Neuron (in vitro differentiated cells): ENCODE data around the gene SLC4A8.
A peak's percentile ranks its signal among the peaks of the same experiment; 100 is the strongest.

Experiments
- H2AFZ ChIP-seq: one replicate; pipeline ENCODE4 v1.6.1; 2013; ENCODE audit warnings: low read depth, mild to moderate bottlenecking, inconsistent platforms, low read length, moderate library complexity
- H3K27me3 ChIP-seq: one replicate; pipeline ENCODE4 v1.6.1; 2013; ENCODE audit warnings: low read length; ENCODE audit not compliant: insufficient read depth
- H3K36me3 ChIP-seq: one replicate; pipeline ENCODE4 v1.6.1; 2013; ENCODE audit warnings: low read length; ENCODE audit not compliant: insufficient read depth
- H3K4me1 ChIP-seq: one replicate; pipeline ENCODE4 v1.6.1; 2013; ENCODE audit warnings: low read length; ENCODE audit not compliant: insufficient read depth
- H3K4me3 ChIP-seq: 2 replicates; pipeline ENCODE4 v1.5.1; 2013; ENCODE audit warnings: mild to moderate bottlenecking, low read length, moderate library complexity
- H3K9me3 ChIP-seq: one replicate; pipeline ENCODE4 v1.6.1; 2013; ENCODE audit warnings: low read length

SLC4A8 gene

DNA sequence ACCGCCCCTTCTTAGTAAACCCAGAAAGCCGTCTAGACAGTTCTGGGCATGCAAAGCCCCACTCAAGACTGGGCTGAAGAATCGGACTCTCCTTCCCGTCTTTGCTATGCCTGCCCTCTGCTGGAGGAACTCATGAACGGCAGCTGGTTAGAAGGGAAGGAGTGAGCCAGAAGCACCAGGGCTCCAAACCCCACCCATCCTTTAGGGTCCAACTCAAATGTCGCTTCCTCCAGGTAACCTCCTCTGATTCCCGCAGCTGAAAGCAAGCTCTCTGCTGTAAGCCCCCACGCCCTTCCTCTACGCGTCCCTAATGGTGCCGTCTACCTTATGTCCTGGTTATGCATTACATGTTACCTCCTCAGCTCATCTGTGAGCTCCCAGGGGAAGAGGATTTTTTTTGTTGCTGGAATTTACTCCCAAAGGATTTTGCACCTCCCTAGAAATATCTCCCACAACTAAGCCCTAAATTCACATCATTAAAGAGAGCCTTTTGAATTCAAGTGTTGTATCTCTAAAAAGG lies 107.4 kb downstream of the SLC4A8 start:
- Histone ChIP-seq H3K4me1 (peaks cover 10% of the 10 kb centered on the region), H3K27me3 (no peaks in the 10 kb centered on the region), H3K4me3 (no peak overlapping the region), H2AFZ (no peak overlapping the region), H3K36me3 (no peaks in the 10 kb centered on the region), H3K9me3 (peaks cover 2% of the 10 kb centered on the region)

DNA sequence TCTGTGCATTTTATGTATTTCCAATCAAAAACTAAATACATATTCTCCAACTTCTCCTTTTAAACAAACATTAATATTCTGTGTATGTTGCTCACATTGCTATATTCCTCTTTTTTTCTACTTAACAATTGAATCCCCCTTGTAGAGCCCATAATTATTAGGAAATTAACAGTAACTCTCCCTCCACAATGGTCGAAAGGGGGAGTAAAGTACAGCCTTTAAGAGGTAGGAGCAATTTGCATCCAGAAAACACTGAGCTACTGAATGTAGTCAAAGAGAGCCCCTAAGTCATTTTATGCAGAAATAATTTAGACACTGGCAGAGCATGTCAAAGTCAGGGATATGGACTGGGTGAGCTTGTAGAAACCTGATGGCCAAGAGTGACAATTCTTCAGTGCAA lies 109.2 kb downstream of the SLC4A8 start:
- peaks cover 10% of the 10 kb centered on the region for H3K4me1 ChIP-seq
- H3K27me3 ChIP-seq = no peaks in the 10 kb centered on the region
- peaks cover 2% of the 10 kb centered on the region for H3K9me3 ChIP-seq
- no peaks in the 10 kb centered on the region for H3K36me3 ChIP-seq
- peak overlapping the region; percentile 23 for H3K4me3 ChIP-seq
- no peak overlapping the region for H2AFZ ChIP-seq

DNA sequence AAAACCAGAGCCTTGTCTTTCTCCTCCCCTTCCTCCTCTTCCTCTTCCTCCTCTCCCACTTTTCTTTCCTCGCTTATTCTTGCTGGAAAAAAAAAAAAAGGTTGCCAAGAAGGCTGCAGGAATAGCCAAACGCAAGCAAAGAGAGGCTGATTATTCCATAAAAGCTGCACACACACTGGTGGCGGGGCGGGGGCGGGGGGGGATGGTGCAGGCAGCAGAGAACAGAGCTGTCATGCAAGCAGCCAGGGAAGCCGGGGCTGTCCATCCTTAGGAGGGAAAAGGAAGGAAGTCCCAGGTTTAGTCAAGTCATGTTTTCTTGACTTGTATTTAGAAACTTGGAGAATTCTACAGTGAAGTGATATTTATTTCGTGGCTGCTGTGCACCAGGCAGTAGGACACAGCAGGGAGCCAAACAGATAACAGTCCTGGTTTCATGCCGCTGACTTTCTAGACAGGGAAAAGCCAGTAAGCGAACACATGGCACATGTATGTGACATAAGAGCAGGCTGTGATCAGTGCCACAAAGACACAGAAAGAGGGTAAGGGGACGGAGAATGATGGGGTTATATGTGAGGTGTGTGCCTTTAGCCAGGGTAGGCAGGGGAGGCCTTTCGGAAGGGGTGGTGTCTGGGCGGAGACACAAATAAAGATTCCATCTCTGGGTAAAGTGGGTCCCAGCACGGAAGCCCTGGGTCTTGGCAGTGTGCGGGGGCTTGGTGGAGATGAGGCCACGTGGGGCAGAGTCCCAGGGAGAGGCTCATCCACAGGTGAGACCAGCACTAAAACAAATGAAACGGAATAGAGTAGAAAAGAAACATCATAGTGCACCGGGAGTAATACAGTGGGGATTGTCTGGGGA lies 109.8 kb downstream of the SLC4A8 start:
- H3K36me3 ChIP-seq = no peaks in the 10 kb centered on the region
- no peaks in the 10 kb centered on the region for H3K27me3 ChIP-seq
- H3K4me1 ChIP-seq = peaks cover 10% of the 10 kb centered on the region
- peaks cover 2% of the 10 kb centered on the region for H3K9me3 ChIP-seq
- no peak overlapping the region for H2AFZ ChIP-seq
- peak overlapping the region; percentile 23 for H3K4me3 ChIP-seq

DNA sequence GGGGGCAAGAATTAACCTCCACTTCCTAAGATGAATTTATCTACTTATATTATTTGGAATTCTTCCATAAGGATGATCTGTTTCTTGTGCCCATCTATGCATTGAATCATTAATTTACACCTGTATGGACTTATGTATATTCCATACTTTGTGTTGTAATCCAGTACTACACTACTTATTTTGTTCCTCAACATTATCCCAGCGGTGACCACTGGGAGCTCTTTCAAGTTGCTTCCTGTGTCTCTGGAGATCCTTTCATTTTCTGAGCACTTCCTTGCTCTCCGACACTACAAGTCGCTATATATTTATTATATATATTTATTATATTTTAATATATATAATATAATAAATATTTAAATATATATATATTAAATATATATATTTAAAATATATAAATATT lies 111.5 kb downstream of the SLC4A8 start:
- Histone ChIP-seq H3K9me3 (no peaks in the 10 kb centered on the region), H3K27me3 (no peaks in the 10 kb centered on the region), H3K36me3 (no peaks in the 10 kb centered on the region), H3K4me3 (no peak overlapping the region), H2AFZ (no peak overlapping the region), H3K4me1 (peaks cover 10% of the 10 kb centered on the region)

DNA sequence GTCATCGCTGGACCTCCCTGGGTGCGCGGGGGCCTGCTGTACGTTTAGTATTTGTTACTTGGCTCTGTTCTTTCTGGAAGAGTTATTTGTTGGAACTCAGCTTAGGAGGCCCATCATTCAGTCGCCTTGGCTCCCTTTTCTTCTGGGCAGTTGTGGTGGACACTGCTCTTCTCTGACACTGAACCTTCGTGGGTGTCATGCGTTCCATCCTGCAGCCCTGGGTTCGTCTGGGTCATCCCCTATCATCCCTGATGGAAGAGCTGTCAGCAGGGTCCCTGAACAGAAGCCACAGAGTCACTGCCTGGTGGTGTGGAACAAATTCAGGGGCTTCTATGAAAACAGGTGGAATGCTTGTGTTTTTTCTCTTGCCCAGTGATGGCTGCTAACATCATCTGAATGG lies 113.5 kb downstream of the SLC4A8 start:
- Histone ChIP-seq H3K4me1 (peaks cover 10% of the 10 kb centered on the region), H2AFZ (no peak overlapping the region), H3K36me3 (no peaks in the 10 kb centered on the region), H3K27me3 (no peaks in the 10 kb centered on the region), H3K9me3 (no peaks in the 10 kb centered on the region), H3K4me3 (no peak overlapping the region)

DNA sequence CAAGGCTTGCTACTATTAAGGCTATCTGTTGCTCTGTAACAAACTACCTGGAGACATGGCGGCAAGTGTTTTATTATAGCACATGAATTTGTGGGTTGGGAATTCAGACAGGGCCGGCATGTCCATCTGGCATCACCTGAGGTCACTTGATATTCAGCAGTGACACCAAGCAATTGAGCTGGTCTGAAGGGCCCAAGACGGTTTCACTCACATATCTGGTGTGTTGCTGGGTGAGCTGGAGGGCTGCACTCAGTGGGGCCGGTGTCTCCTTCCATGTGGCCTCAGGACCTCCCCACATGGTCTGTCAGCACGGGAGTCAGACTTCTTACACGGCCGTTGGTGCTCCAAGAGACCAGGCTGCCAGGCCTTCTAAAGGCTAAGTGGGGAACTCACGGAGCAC lies 114.0 kb downstream of the SLC4A8 start:
- Histone ChIP-seq H3K9me3 (no peaks in the 10 kb centered on the region), H3K36me3 (no peaks in the 10 kb centered on the region), H2AFZ (no peak overlapping the region), H3K27me3 (no peaks in the 10 kb centered on the region), H3K4me1 (peaks cover 10% of the 10 kb centered on the region), H3K4me3 (no peak overlapping the region)

DNA sequence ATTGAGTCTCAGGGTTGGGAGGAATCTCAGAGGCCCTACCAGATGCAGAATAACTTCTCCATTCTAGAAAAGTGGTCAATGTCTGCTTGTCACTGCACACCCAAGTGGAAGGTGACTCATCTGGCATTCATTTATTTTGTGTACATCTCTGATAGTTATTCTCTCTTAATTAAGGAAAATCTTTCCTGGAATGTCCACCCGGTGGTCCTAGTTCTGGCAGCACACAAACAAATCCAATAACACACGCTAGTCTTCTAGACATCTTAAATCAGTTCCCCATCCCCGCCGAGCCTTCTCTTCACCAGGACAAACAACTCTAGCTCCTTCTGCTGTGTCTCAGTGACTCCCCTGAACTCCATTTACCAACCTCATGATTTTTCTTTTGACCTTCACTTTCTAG lies 116.4 kb downstream of the SLC4A8 start:
- Histone ChIP-seq H3K9me3 (no peaks in the 10 kb centered on the region), H3K27me3 (no peaks in the 10 kb centered on the region), H3K36me3 (no peaks in the 10 kb centered on the region), H3K4me3 (no peak overlapping the region), H3K4me1 (no peaks in the 10 kb centered on the region), H2AFZ (no peak overlapping the region)

DNA sequence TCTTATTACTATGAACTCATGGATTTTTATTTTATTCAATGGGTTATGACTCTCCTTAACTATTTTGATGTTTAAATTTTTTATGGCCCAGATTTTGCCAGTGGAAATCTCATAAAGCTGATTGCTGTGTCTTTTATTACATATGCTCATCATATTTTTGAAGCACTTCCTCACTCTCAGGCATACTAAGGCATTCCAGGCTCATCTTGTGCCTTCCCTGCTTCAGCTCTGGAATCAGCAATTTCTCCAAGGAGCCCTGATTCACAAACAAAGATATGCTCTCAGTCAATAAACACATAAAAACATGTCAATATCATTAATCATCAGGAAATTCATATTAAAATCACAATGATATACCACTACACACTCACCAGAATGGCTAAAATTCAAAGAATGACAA lies 121.5 kb downstream of the SLC4A8 start:
- no peak overlapping the region for H2AFZ ChIP-seq
- no peaks in the 10 kb centered on the region for H3K27me3 ChIP-seq

DNA sequence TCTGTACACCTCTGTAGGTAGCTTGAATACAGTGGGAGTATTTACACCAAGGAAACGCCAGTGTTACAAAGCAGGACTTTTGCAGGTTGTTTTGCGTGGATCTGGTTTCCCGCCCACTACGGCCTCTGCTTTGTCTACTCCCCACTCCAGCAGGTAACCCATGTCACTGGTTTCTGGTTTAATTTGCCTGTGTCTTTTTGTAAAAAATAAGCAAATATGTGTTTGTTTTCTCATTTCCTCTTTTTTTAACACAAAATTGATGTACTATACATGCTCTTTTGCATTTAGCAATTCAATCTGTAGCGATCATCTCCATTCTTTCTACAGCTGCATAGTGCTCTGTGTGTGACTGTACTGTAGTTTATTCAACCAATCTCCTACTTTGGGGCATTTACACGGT lies 123.0 kb downstream of the SLC4A8 start:
- Histone ChIP-seq H3K4me1 (no peaks in the 10 kb centered on the region), H3K36me3 (no peaks in the 10 kb centered on the region), H3K4me3 (no peak overlapping the region), H2AFZ (no peak overlapping the region), H3K9me3 (no peaks in the 10 kb centered on the region), H3K27me3 (no peaks in the 10 kb centered on the region)

More for the DNA sequence above, 121.5 kb downstream of the SLC4A8 start:
- Histone ChIP-seq H3K4me3 (no peak overlapping the region), H3K9me3 (no peaks in the 10 kb centered on the region), H3K4me1 (no peaks in the 10 kb centered on the region), H3K36me3 (no peaks in the 10 kb centered on the region)

DNA sequence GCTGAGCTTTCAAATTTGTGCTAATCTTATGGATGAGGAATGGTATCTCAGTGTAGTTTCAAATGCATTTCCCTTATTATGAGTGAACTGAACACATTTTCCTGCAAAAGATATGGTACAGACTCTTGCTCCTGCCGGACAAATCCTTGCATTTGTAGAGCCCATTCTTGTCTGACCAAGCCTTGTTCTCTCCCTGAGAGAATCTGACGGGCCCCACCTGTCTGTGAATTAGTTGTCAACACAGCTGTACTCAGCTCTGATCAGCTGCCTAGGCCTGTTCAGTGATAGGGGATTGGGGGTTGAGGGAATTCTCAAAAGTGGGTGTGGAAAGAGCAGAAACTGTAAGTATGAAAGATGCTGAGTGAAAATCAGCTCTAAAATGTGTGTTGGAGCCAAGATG lies 123.6 kb downstream of the SLC4A8 start:
- H3K4me1 ChIP-seq = no peaks in the 10 kb centered on the region
- H2AFZ ChIP-seq = no peak overlapping the region

DNA sequence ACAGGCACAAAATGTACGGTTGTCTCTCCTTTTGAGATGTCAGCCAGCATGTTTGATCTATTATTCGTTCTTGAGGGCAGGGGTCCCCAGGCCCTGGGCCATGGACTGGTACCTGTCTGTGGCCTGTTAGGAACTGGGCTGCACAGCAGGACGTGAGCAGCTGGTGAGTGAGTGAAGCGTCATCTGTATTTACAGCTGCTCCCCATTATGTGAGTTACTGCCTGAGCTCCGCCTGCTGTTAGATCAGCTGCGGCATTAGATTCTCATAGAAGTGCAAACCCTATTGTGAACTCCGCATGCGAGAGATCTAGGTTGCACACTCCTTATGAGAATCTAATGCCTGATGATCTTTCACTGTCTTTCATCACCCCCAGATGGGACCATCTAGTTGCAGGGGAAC lies 125.0 kb downstream of the SLC4A8 start:
- no peak overlapping the region for H2AFZ ChIP-seq
- H3K4me1 ChIP-seq = no peaks in the 10 kb centered on the region
- H3K4me3 ChIP-seq = no peak overlapping the region
- H3K9me3 ChIP-seq = no peaks in the 10 kb centered on the region
- H3K36me3 ChIP-seq = no peaks in the 10 kb centered on the region
- no peaks in the 10 kb centered on the region for H3K27me3 ChIP-seq

More for the DNA sequence above, 123.6 kb downstream of the SLC4A8 start:
- no peaks in the 10 kb centered on the region for H3K36me3 ChIP-seq
- H3K27me3 ChIP-seq = no peaks in the 10 kb centered on the region
- H3K4me3 ChIP-seq = no peak overlapping the region
- no peaks in the 10 kb centered on the region for H3K9me3 ChIP-seq
